ENCODE measurements around the gene FLAD1. TPM values are rescaled to one million over a fixed set of nuclear protein-coding genes. Genes with fewer than 3 reads are reported as not detected.

Gene FLAD1
- total and polyA plus RNA-seq, 2 of the 4 experiments (the other 2 are of a cell fraction), result 26.3 to 37.3 TPM

DNA sequence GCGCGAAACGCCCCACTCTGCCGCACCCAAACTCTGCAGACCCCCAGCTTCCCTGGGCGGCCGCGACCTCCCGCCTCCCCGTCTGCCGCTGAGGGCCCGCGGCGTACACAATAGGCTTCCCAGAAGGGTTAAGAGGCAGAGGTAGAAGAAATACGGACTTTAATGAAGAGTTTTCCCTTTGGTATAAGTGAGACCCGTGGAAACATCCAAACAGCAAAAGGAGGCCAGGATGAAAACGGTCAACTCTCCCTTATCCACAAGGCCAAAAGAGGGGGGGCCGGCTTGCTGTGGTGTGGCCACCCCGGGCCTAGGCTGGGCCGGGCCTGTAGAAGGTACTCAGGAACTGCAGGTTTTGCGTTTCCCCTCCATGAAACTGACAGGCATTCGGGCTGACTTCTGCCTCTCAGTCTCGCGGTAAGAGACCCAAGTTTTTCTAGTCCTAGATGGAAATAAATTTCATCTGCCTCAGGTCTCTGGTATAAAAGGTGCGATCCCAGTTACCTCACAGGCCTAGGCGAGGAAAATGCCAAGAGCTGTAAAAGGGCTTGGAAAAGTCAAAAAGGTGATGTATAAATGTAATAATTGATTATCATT lies 20.9 kb upstream of the FLAD1 start:
- Histone ChIP-seq H2AK5ac (ENCODE audit: low read depth, low read length) (peak overlapping the region; percentile 79), H3K23ac (ENCODE audit: low read depth, low read length) (peak overlapping the region; percentile 86; the same call in 1 of the 2 replicates), H2AFZ (replicated peaks; ENCODE audit: low read length, poor library complexity) (peak overlapping the region; percentile 98), H3K56ac (ENCODE audit: extremely low read depth, insufficient read depth, low read length) (peak overlapping the region; percentile 57; the same call in 1 of the 2 replicates), H3K18ac (ENCODE audit: low read depth, low read length) (no peak overlapping the region), H4K91ac (ENCODE audit: insufficient read depth, low read depth, low read length) (peak overlapping the region; percentile 53), H2BK5ac (ENCODE audit: low read depth, low read length, poor library complexity, severe bottlenecking) (peak overlapping the region; percentile 98), H3K36me3 (ENCODE audit: control insufficient read depth, insufficient read depth, low read length) (peaks cover 56% of the 10 kb centered on the region), H2BK15ac (ENCODE audit: low read depth, low read length) (no peak overlapping the region; the same call in 2 of the 3 replicates), H2AK9ac (replicated peaks; ENCODE audit: low read depth, low read length, poor library complexity) (peak overlapping the region; percentile 100), H4K5ac (ENCODE audit: low read depth, low read length) (peak overlapping the region; percentile 81), H3K27ac (ENCODE audit: insufficient read depth, low read length) (peak overlapping the region; percentile 96), H2BK20ac (ENCODE audit: low read depth, low read length) (no peak overlapping the region), H3K9me3 (ENCODE audit: control insufficient read depth, insufficient read depth, low read length) (no peaks in the 10 kb centered on the region), H4K8ac (ENCODE audit: low read depth in 2 of 2, low read length in 2 of 2) (peak overlapping the region; percentile 79 to 88), H3K79me1 (ENCODE audit: low read depth in 1 of 2, low read length in 2 of 2) (peaks cover 29 to 67% of the 10 kb centered on the region in 2 experiments), H3K9ac (ENCODE audit: low read depth, low read length) (peak overlapping the region; percentile 89), H3K27me3 (ENCODE audit: control insufficient read depth, insufficient read depth, low read length) (no peaks in the 10 kb centered on the region), H3K4me2 (ENCODE audit: low read depth, low read length) (peak overlapping the region; percentile 83), H3K4me3 (ENCODE audit: insufficient read depth, low read depth, low read length) (peak overlapping the region; percentile 86), H3K9me1 (ENCODE audit: insufficient read depth, low read length) (no peaks in the 10 kb centered on the region), H2BK120ac (ENCODE audit: low read depth, low read length) (peak overlapping the region; percentile 38), H3K4ac (ENCODE audit: low read depth, low read length) (peak overlapping the region; percentile 74), H3K4me1 (ENCODE audit: control insufficient read depth, insufficient read depth, low read length) (peaks cover 6% of the 10 kb centered on the region), H3K14ac (replicated peaks; ENCODE audit: low read depth, low read length) (peak overlapping the region; percentile 71), H4K20me1 (ENCODE audit: insufficient read depth, low read length) (peaks cover 25% of the 10 kb centered on the region)
- 17% methylated on average over 6 of the region's 25 CpGs; no CpG with 5 or more reads in 1 of the 2 experiments for WGBS, 2 experiments (ENCODE audit: extremely low coverage in 2 of 2, insufficient read length in 1 of 2)
- ChIA-PET CTCF (no interaction called here), POLR2A (ENCODE audit: unreplicated experiment) (interaction anchor here (2.5 kb wide), 1 partner anchor 8 kb away, joined by 17 read pairs; the partner anchor contains the start of gene SHC1)
- no TSS peak for BruUV-seq (replicated peaks)
- dilution Hi-C loops (cut with HindIII; ENCODE audit: low sequenced_read_pairs, unreplicated experiment) (no loop called here), intact Hi-C loops (cut with micrococcal nuclease) (no loop called here), in situ Hi-C loops (cut with MboI; ENCODE audit: low sequenced_read_pairs) (no loop called here)
- DNase-seq (peak; percentile 22), ATAC-seq (ENCODE audit: low read depth) (0 out of 2 replicates have a peak, but pooled peaks have one; percentile 0)
- TF ChIP-seq MXI1 (IDR thresholded peaks at IDR 0.05; ENCODE audit: borderline replicate concordance, low read depth, low read length) (no peak), USF2 (IDR thresholded peaks at IDR 0.05; ENCODE audit: low read depth, low read length) (no peak), MAFK (IDR thresholded peaks at IDR 0.05; ENCODE audit: low read depth, low read length) (no peak), ELK1 (IDR thresholded peaks at IDR 0.05; ENCODE audit: borderline replicate concordance, low read depth, low read length) (no peak), CEBPB (IDR thresholded peaks at IDR 0.05; ENCODE audit: low read depth, low read length) (no peak), FOS (IDR thresholded peaks at IDR 0.05; ENCODE audit: low read depth, low read length) (no peak), BHLHE40 (IDR thresholded peaks at IDR 0.05; ENCODE audit: low read depth, low read length) (no peak), SMC3 (IDR thresholded peaks at IDR 0.05; ENCODE audit: low read depth, low read length) (no peak), RCOR1 (IDR thresholded peaks at IDR 0.05; ENCODE audit: insufficient replicate concordance, low read length) (no peak), POLR2A (IDR thresholded peaks at IDR 0.05; ENCODE audit: low read depth, low read length) (no peak), NFE2L2 (IDR thresholded peaks at IDR 0.05; ENCODE audit: low read depth, low read length) (no peak), MAZ (IDR thresholded peaks at IDR 0.05; ENCODE audit: borderline replicate concordance, low read depth, low read length) (no peak), CHD1 (IDR thresholded peaks at IDR 0.05; ENCODE audit: low read depth, low read length) (no peak), RFX5 (IDR thresholded peaks at IDR 0.05; ENCODE audit: low read depth, low read length) (no peak)
- TF ChIP-seq, protein P1, sequence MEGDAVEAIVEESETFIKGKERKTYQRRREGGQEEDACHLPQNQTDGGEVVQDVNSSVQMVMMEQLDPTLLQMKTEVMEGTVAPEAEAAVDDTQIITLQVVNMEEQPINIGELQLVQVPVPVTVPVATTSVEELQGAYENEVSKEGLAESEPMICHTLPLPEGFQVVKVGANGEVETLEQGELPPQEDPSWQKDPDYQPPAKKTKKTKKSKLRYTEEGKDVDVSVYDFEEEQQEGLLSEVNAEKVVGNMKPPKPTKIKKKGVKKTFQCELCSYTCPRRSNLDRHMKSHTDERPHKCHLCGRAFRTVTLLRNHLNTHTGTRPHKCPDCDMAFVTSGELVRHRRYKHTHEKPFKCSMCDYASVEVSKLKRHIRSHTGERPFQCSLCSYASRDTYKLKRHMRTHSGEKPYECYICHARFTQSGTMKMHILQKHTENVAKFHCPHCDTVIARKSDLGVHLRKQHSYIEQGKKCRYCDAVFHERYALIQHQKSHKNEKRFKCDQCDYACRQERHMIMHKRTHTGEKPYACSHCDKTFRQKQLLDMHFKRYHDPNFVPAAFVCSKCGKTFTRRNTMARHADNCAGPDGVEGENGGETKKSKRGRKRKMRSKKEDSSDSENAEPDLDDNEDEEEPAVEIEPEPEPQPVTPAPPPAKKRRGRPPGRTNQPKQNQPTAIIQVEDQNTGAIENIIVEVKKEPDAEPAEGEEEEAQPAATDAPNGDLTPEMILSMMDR (conservative IDR thresholded peaks at IDR 0.05; ENCODE audit: low read depth, low read length), result no peak
